ENCODE data around the gene CDKN2B-AS1. TPM values are rescaled to one million over a fixed set of nuclear protein-coding genes. Genes with fewer than 3 reads are reported as not detected.

CDKN2B-AS1 gene
- total RNA-seq, 4 donors from 2014 or later = 0.42 to 3.9 (median 0.69) TPM; not detected in 1

DNA sequence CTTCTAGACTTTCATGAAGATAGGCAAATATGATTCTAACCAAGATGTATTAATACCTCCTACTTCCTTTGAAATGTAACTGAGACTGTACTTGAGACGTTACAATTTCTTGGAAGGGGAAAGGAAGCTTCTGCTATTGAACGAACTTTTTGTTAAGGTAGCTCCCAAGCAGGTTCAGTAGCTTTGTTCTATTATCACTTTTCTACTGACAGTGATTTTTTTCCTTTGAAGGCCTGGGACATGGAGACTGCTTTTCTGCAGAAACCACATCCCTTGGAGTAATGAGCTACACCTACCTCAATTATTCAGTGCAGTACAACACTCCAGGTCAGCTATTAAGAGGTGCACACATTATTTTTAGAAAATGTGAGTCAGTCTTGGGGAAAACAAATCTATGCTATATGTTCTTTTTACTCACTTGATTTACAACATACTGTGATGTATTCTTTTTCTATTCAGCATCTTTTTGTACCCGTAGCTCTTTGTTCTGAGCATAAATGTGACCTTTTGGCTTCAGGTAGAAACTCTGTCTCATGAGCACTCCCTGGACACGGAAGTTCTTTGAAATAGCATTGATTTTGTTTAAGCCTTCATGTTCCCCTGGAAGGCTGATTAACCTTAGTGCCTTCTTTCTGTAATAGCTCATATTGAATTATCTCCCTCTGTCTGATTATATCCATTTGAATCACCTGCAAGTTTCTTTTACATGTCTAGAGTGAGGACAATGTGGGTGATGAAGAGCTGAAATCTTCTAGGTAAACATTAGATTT, 71.0 kb downstream of the CDKN2B-AS1 start:
- Histone ChIP-seq H3K36me3 (no peaks in the 10 kb centered on the region), H3K9me3 (no peaks in the 10 kb centered on the region), H3K27me3 (no peaks in the 10 kb centered on the region), H3K4me1 (no peaks in the 10 kb centered on the region), H3K4me3 (no peak overlapping the region), H3K27ac (no peak overlapping the region)
- 59 to 73% methylated on average over 4 of the region's 4 CpGs for WGBS, 2 donors (ENCODE audit: low coverage in 1 of 2)
- no peak for ATAC-seq
- no peak for TF ChIP-seq POLR2A (IDR thresholded peaks at IDR 0.05)
- TF ChIP-seq EP300 (IDR thresholded peaks at IDR 0.05) = no peak
- no peak for TF ChIP-seq POLR2AphosphoS5 (IDR thresholded peaks at IDR 0.05)

DNA sequence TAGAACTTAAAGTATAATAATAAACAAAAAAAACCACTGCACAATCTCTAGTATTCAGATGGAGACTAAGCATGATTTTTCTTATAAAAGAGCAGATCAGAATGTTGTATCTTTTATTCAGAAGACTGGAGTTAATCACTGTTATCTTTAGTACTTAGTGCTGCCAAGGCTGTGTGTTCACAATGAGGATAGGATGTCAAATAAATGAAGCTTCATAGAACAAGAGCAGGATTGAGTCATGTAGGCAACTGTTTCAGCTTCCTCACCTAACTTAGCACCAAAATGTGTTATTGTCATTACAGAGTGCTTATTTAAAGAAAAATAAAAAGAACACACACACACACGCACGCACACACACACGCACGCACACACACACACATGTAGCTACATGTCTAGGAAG, 72.6 kb downstream of the CDKN2B-AS1 start:
- H3K36me3 ChIP-seq = no peaks in the 10 kb centered on the region
- no peaks in the 10 kb centered on the region for H3K9me3 ChIP-seq
- no peak for ATAC-seq
- H3K27ac ChIP-seq = no peak overlapping the region
- no peaks in the 10 kb centered on the region for H3K27me3 ChIP-seq
- H3K4me1 ChIP-seq = no peaks in the 10 kb centered on the region
- H3K4me3 ChIP-seq = no peak overlapping the region
- TF ChIP-seq EP300 (IDR thresholded peaks at IDR 0.05) (no peak), POLR2A (IDR thresholded peaks at IDR 0.05) (no peak), POLR2AphosphoS5 (IDR thresholded peaks at IDR 0.05) (no peak)
- TF ChIP-seq, protein P1, sequence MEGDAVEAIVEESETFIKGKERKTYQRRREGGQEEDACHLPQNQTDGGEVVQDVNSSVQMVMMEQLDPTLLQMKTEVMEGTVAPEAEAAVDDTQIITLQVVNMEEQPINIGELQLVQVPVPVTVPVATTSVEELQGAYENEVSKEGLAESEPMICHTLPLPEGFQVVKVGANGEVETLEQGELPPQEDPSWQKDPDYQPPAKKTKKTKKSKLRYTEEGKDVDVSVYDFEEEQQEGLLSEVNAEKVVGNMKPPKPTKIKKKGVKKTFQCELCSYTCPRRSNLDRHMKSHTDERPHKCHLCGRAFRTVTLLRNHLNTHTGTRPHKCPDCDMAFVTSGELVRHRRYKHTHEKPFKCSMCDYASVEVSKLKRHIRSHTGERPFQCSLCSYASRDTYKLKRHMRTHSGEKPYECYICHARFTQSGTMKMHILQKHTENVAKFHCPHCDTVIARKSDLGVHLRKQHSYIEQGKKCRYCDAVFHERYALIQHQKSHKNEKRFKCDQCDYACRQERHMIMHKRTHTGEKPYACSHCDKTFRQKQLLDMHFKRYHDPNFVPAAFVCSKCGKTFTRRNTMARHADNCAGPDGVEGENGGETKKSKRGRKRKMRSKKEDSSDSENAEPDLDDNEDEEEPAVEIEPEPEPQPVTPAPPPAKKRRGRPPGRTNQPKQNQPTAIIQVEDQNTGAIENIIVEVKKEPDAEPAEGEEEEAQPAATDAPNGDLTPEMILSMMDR (IDR thresholded peaks at IDR 0.05) = no peak
- WGBS, 2 donors (ENCODE audit: low coverage in 1 of 2) = 50 to 92% methylated on average over 4 of the region's 4 CpGs

GRCh38 chr9:22068369-22068768, 73.8 kb downstream of the CDKN2B-AS1 start:
- no peak overlapping the region for H3K27ac ChIP-seq
- H3K27me3 ChIP-seq = no peaks in the 10 kb centered on the region
- H3K36me3 ChIP-seq = no peaks in the 10 kb centered on the region
- no peak for TF ChIP-seq EP300 (IDR thresholded peaks at IDR 0.05)
- TF ChIP-seq, protein P1 (IDR thresholded peaks at IDR 0.05) = no peak
- ATAC-seq = no peak
- H3K4me3 ChIP-seq = no peak overlapping the region
- no peaks in the 10 kb centered on the region for H3K9me3 ChIP-seq
- WGBS, 2 donors (ENCODE audit: low coverage in 1 of 2) = 80% methylated on average over 7 to 8 of the region's 8 CpGs
- no peaks in the 10 kb centered on the region for H3K4me1 ChIP-seq

DNA sequence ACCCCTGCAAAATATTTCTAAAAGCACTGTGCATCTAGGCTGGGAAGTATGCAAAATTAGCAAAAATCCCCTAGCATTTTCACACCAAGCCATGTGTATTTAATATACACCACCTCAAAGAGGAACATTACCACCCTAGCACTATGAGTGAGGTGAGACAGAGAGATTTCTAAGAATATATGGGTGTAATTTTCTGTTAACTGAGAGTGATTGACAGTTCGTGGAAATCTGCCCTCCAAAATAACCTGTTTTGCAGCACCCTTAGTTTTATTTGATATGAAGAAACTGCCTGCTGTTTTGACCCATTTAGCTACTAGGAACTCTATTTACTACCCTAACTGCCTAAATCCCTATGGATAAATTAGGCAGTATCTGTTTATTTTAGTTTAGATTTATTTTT, 78.8 kb downstream of the CDKN2B-AS1 start:
- no peak for ATAC-seq
- 71 to 91% methylated on average over 1 of the region's 1 CpG for WGBS, 2 donors (ENCODE audit: low coverage in 1 of 2)
- Histone ChIP-seq H3K36me3 (no peaks in the 10 kb centered on the region), H3K4me3 (no peak overlapping the region), H3K4me1 (no peaks in the 10 kb centered on the region), H3K9me3 (no peaks in the 10 kb centered on the region), H3K27me3 (no peaks in the 10 kb centered on the region), H3K27ac (no peak overlapping the region)
- TF ChIP-seq, protein P1 (IDR thresholded peaks at IDR 0.05) = no peak
- TF ChIP-seq POLR2A (IDR thresholded peaks at IDR 0.05) (no peak), POLR2AphosphoS5 (IDR thresholded peaks at IDR 0.05) (no peak), EP300 (IDR thresholded peaks at IDR 0.05) (no peak)

DNA sequence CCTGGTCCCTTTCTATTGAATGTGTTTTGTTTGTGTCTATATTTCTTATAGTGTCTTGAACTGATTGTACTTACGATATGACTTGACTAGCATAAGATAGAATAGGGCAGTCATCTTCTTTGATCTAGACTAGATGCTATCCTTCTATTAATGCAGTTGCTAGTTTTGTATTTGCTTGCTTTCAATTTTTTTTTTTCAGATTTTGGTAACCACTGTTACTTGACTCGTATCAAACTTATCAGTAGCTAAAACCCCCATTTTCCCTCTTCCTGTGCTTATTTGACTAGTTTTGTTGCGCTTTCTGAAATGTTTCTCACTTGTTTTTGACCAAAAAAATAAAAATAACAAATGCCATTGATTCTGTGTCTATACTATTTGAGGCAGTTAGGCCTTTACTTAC, 83.5 kb downstream of the CDKN2B-AS1 start:
- TF ChIP-seq, protein P1 (IDR thresholded peaks at IDR 0.05) = no peak
- TF ChIP-seq POLR2AphosphoS5 (IDR thresholded peaks at IDR 0.05) (no peak), POLR2A (IDR thresholded peaks at IDR 0.05) (no peak), EP300 (IDR thresholded peaks at IDR 0.05) (no peak)
- peaks cover 0 to 4% (median 0%) of the 10 kb centered on the region in 3 donors for H3K4me1 ChIP-seq
- no peaks in the 10 kb centered on the region for H3K9me3 ChIP-seq
- no peak overlapping the region for H3K27ac ChIP-seq
- no peaks in the 10 kb centered on the region for H3K27me3 ChIP-seq
- no peaks in the 10 kb centered on the region for H3K36me3 ChIP-seq
- 75 to 78% methylated on average over 3 of the region's 3 CpGs for WGBS, 2 donors (ENCODE audit: low coverage in 1 of 2)
- H3K4me3 ChIP-seq = no peak overlapping the region
- no peak for ATAC-seq
